NCI-H146 (cell line): ENCODE data around the gene CDC14A.
"Not testable (repeated sequence)": the region's sequence is repeated elsewhere in the genome, so short reads cannot be mapped to it uniquely, and the experiment has no call there.

Source experiments
- DNase-seq: peaks from one replicate; lab custom pipeline; 2025; lab: John Stamatoyannopoulos, UW

CDC14A gene

DNA sequence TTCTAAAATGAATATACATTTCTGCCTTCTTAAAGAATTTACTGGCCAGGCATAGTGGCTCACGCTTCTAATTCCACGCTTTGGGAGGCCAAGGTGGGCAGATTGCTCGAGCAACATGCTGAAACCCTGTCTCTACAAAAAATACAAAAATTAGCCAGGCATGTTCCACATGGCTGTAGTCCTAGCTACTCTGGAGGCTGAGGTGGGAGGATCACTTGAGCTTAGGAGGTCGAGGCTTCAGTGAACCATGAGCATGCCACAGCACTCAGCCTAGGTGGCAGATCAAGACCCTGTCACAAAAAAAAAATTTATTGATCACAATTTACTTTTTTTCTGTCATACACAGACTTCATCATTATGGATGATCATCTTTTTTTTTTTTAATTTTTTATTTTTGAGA, 11.5 kb downstream of the CDC14A start:
- no peak for DNase-seq

GRCh38 chr1:100364697-100365096, 12.4 kb downstream of the CDC14A start:
- DNase-seq = no peak

DNA sequence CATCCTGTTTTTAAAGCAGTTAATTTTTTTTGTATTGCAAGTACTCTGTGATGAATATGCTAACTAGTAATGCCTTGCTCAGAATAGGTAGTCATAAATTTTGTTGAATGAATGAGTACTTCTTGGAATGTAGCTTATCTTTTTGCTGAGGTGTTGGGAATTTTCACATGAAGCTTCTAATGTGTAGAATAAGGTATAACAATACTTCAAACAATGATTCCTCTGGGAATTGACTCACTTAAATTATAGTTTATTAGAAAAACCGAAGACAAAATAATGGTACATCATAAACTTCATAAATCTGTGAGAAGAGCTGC, 13.9 kb downstream of the CDC14A start:
- no peak for DNase-seq

- DNase-seq = not testable (repeated sequence)
Measured at GRCh38 chr1:100369339-100369738, 17.0 kb downstream of the CDC14A start.

DNA sequence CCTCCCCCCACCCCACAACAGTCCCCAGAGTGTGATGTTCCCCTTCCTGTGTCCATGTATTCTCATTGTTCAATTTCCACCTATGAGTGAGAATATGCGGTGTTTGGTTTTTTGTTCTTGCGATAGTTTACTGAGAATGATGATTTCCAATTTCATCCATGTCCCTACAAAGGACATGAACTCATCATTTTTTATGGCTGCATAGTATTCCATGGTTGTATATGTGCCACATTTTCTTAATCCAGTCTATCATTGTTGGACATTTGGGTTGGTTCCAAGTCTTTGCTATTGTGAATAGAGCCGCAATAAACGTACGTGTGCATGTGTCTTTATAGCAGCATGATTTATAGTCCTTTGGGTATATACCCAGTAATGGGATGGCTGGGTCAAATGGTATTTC, 21.6 kb downstream of the CDC14A start:
- not testable (repeated sequence) for DNase-seq

- DNase-seq = not testable (repeated sequence)
Measured at GRCh38 chr1:100376890-100377289, 24.6 kb downstream of the CDC14A start.

GRCh38 chr1:100377590-100378361, 25.5 kb downstream of the CDC14A start:
- no peak for DNase-seq

DNA sequence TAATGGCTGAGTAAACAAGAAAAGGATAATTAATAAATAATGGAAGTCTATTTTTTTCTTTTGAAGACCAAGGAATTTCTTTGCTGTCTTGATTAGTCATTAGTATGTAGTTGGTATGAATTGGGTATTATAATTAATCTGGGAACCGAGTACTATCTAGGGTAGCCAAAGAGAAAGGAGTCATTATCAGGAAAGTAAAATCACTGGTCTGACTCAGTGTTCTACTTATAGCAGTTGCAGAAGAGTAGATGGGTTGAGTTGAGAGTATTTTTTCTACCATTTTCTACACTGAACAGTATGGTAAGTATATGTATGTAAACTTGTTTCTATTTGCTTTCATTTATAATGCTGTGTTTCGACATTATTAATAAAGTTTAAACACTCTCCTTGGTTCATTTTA, 26.6 kb downstream of the CDC14A start:
- no peak for DNase-seq

DNA sequence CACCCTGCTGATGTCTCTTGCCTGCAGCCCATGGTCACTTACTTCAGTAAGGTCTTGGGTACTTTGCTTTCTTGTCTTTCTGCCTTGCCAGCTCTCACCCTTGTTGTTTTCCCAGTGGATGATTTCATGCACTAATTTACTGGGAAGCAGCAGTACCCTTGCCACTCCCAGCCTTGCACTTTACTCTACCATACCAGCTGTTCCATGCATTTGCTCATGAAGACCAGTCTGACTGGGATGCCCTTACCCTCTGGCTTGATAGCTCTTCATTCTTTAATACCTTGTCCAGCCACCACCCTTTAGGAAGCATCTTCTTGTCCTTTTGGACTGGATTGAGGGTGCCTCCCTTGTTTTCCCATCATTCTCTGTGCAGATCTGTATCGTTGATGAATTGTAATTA, 28.3 kb downstream of the CDC14A start:
- DNase-seq = no peak

DNA sequence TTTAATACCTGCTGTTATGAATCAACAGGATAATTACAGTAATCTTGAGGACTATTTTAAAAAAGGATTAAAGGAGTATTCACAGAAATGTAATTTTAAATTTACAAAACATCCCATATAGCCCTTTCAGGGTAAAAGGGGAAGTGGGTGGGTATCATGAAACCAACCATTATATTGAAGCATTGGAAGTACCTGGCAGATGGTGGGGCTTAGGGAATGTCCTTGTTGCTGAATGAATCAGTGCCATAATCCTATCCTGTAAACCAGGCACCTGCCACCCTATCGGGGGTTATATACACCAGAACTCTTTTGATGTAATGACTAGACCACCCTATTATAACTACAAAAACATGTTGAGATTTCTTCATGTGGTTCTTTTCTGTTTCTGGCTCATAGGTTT, 30.4 kb downstream of the CDC14A start:
- DNase-seq = no peak

DNA sequence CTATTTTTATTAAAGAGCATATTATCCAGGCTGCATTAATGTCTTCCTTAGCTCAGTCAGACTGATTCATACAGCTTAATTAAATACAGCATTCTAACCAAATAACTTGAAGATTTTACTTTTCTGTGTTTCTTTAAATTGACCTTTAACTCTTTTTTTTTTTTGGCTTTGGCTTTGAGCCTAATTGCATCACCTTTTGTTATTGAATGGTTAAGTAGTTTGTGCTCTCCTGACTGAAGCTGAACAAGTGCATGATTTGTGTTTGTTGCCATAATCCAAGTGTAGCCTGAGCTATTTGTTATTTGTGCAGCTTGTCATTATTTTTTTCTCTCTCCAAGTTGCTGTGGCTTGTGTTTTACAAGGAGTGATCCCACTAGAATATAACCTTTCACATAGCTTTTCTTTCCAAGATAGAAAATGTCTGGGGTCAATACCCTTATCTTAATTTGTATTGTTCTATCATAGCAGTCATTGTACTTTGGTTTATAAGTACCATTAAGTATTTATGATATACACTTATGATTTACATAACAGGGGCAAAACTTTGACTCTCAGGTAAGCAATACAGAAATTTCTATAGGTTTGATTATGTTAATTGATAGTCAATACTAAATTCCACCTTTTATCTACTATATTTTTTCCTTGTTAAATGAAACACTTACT, 31.6 kb downstream of the CDC14A start:
- no peak for DNase-seq

GRCh38 chr1:100387209-100387608, 34.9 kb downstream of the CDC14A start:
- no peak for DNase-seq

DNA sequence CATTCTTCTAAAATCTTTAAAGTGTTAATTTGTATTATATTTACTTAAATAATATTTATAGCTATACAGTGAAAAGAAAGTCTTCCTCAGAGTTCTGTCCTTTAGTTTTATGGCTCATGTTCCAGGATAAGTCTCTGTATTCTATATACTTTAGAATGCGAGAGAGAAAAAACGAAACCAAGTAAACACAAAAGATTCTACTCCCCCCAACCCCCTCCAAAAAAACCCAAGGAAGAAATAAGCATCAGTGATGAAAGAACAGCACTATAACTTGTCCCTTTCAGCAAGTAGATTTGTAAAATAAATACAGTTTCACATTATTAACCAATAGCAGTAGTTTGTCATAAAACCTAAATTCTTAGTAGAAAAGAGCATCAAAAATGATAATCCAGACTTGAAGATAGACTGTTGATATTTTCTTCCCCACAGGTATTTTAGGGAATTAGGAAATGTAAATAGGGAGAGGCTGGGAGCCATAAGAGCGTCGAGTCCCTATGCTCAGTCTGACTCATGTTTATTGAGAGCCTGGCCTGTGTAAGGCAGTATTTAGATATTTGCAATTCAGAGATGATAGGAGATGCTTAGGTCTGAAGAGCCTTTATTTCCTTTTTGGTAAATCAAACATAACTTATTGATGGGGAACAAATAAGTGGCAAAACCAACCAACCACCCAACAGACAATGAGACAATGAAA, 35.5 kb downstream of the CDC14A start:
- DNase-seq = no peak

DNA sequence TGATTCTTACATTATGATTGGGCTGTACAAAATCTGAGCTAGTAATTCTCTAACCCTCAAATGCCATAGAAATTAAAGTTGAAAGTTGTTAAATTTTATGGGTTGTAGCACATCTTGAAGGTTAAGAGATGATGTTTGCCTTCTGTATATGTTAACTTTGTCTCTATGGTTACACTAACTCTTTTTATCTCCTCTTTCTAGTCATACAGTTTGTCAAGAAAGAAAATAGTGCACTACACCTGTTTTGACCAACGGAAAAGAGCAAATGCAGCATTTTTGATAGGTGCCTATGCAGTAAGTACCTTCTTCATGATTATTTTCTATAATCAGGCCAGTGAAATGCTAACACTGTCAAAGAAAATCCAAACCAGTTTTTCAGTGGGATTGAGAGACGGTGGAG, 38.2 kb downstream of the CDC14A start:
- DNase-seq = no peak

DNA sequence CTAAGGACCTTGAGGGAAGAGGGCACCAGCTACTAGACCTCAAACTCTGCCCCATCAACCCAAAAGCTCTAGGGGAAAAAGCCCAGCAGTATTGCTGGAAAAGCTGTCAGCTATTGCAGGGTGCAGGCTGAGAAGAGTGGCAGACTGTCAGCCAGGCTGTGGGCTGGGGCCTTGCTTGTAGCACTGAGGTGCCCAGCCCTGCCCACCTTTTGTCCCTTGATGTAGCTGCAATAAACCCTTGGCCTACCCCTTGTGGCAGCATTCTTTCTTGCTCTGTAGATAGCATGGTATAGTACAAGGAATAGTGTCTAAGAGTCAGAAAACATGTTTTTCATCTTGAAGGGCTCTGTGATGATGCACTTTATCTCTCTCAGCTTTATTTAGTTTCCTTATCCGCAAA, 39.4 kb downstream of the CDC14A start:
- DNase-seq = no peak

DNA sequence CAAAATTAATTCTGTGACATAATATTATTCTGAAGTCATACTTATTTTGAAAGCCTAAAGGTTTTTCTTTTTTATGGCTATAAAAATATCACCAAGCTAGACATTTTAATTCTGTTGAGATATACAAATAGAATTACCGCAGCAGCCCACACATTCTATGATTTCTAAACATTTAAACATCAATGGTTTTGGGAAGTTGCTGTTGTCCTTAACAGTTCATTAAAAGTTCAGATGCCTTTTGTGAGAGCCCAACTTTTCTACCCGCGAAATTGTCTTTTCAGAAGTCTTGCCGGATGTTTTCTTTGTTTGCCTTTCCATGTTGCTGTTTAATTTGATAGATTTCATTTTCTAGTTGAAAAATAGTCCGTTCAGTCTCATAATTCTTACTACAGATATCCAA, 40.5 kb downstream of the CDC14A start:
- DNase-seq = no peak

- DNase-seq = no peak
Measured at GRCh38 chr1:100394285-100394684, 42.0 kb downstream of the CDC14A start.

DNA sequence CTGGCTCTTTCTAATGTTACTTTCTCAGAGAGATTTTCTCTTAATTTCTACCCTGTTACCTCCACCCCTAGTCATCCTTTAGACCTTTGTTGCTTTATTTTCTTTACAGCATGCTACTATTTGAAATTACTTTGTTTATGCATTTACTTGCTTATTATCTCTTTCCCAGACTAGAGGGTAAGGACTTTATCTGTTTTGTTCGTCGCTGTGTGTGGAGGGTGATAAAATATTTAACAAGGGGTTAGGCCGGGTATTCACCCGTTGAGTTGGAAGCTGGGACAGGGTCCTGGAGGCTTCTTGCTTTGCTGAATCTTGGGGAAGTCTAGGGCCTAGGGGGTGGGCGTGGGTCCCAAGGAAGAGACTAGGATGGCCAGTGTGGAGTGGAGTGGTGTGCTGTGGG, 43.6 kb downstream of the CDC14A start:
- no peak for DNase-seq

GRCh38 chr1:100396651-100397050, 44.3 kb downstream of the CDC14A start:
- no peak for DNase-seq

DNA sequence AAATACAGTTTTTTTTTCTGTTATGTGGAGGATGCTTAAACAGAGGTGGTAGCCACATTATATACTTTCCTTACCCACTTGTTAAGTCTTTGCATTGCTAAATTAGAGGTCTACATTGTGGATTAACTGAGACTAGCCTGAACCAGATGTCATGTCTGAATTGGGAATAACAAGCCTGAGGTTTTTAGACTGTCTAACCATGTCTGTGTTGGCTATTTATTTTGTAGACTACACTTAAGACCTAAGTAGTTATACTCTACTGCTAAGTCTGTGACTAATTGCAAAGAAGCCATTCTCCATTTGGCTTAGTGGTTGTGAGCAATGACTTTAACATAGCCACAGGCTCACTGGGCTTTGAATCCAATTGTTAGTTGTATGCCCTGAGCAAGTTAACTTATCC, 45.4 kb downstream of the CDC14A start:
- DNase-seq = no peak

DNA sequence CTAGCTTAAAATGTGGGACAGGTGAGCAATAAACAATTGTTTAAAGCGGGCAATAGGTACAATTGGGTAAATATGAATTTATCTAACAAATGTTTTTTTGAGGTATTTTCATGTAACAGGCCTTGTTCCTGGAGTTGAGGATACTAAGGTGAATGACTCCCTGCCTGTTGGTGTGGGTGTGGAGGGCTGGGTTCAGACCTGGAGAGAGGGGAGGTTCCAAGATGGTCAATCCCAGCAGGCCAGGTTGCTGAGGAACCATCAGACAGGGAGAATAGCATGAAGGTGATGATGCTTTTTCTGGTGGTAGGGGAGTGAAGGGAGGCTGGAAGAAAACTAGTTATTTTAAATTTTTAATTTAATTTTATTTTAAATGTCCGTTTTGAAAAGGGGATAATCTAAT, 46.3 kb downstream of the CDC14A start:
- DNase-seq = no peak

DNA sequence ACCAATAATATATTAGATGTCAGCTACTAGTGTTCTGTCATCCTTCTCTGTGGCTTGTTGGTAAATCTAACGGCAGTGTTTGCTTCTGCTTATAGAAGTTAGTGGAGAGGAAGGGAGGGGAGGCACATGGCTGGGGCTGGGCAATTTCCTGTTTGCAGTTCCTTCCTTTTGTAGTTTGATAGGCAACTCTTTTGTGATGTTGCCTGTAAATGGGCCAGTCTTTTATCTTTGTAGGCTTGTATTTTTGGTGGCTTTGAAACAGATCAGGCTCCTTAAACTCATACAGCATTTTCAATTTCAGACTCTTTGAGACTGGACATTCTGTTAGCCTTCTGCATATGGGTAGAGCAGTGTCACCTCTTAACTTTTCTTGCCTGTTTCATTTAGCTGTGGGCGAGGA, 48.1 kb downstream of the CDC14A start:
- DNase-seq = peak; percentile 41

DNA sequence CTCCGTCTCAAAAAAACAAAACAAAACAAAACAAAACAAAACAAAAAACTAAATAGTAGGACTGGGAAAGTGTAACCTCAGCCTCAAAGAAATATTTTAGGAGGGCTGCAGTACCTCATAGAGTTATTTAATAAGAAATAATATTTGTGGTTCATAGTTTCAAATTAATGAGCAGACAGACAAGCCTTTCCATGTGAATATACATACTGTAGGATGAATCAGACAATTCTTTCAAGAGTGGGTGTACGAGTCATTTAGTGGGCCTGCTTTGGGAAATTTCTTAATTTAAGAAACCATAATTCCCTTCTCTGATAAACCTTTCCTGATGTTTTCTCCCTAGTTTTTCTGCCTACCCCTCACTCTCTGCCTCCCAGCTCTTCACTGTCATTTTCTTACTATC, 52.5 kb downstream of the CDC14A start:
- DNase-seq = no peak
